Lower leg skin (tissue), 3 donors: ENCODE measurements around the gene KIF2A.

Experiments
- POLR2A ChIP-seq, 2 donors: fragments of 450-650 bp; IDR thresholded peaks; one replicate each; pipeline ENCODE4 v1.6.1; 2016 to 2017; ENCODE audit warnings: antibody characterized with exemption in 2 of 2, mild to moderate bottlenecking in 1 of 2, moderate library complexity in 1 of 2
- TF ChIP-seq, protein P1 (sequence below), 3 donors: fragments of 450-650 bp; IDR thresholded peaks; one replicate each; pipeline ENCODE4 v1.5.1; 2016; ENCODE audit warnings: antibody characterized with exemption in 3 of 3, mild to moderate bottlenecking in 3 of 3, moderate library complexity in 2 of 3

DNA sequence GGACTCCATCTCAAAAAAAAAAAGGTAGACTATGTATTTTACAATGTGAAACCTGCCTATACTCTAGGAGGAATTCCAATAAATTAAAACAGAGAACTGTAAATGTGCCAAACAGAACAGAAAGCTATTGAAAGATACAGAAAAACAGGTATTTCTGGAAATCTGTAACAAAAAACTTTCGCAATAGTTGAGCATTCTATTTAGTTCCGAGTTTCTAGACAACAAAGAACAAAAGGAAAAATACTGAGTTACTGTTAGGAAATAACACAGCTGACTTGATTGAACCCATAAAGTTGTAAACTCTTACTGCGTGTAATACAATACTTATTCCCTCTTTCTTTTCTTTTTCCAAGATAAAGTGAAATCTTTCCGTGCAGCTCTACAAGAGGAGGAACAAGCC is 79.1 kb downstream of the KIF2A start:
- TF ChIP-seq, protein P1, sequence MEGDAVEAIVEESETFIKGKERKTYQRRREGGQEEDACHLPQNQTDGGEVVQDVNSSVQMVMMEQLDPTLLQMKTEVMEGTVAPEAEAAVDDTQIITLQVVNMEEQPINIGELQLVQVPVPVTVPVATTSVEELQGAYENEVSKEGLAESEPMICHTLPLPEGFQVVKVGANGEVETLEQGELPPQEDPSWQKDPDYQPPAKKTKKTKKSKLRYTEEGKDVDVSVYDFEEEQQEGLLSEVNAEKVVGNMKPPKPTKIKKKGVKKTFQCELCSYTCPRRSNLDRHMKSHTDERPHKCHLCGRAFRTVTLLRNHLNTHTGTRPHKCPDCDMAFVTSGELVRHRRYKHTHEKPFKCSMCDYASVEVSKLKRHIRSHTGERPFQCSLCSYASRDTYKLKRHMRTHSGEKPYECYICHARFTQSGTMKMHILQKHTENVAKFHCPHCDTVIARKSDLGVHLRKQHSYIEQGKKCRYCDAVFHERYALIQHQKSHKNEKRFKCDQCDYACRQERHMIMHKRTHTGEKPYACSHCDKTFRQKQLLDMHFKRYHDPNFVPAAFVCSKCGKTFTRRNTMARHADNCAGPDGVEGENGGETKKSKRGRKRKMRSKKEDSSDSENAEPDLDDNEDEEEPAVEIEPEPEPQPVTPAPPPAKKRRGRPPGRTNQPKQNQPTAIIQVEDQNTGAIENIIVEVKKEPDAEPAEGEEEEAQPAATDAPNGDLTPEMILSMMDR (IDR thresholded peaks at IDR 0.05), result no peak
- TF ChIP-seq POLR2A (IDR thresholded peaks at IDR 0.05), result no peak
